CD4-positive, alpha-beta memory T cell (primary cell): ENCODE data around the gene BRWD1. TPM values are rescaled to one million over a fixed set of nuclear protein-coding genes. Genes with fewer than 3 reads are reported as not detected.

Experiments used
- CTCF ChIA-PET: fragments of 350-600 bp; sonication (Branson Sonifier 250); formaldehyde crosslinking; loops from one replicate; lab custom pipeline; 2021; ENCODE audit warnings: inconsistent platforms; ENCODE audit not compliant: partially characterized antibody; lab: Charles Lee
- POLR2A ChIA-PET: fragments of 350-600 bp; sonication (Branson Sonifier 250); formaldehyde crosslinking; loops from one replicate; lab custom pipeline; 2021; ENCODE audit not compliant: partially characterized antibody; lab: Charles Lee
- DNase-seq, 5 donors: peaks; one replicate each; pipeline versions ENCODE4 v3.0.0 to v3.0.0-alpha.2; 2020 to 2022; ENCODE audit warnings: mixed read lengths in 1 of 5
- H3K27ac ChIP-seq: one replicate; pipeline ENCODE4 v1.7.0; 2013; ENCODE audit warnings: low read depth, low read length
- H3K27me3 ChIP-seq: 2 replicates; pipeline ENCODE4 v1.7.0; 2013; ENCODE audit warnings: mild to moderate bottlenecking, low read length, moderate library complexity; ENCODE audit not compliant: insufficient read depth
- H3K36me3 ChIP-seq: 2 replicates; pipeline ENCODE4 v1.7.0; 2013; ENCODE audit warnings: mild to moderate bottlenecking, low read length, moderate library complexity; ENCODE audit not compliant: insufficient read depth
- H3K4me1 ChIP-seq: 2 replicates; pipeline ENCODE4 v1.7.0; 2013; ENCODE audit warnings: mild to moderate bottlenecking, low read length, moderate library complexity; ENCODE audit not compliant: insufficient read depth
- H3K4me3 ChIP-seq, 2 donors: one replicate each; pipeline ENCODE4 v1.7.0; 2013; ENCODE audit warnings: low read length in 2 of 2, mild to moderate bottlenecking in 1 of 2
- H3K9me3 ChIP-seq, 2 donors: one replicate each; pipeline ENCODE4 v1.7.0; 2013; ENCODE audit warnings: low read length in 2 of 2, control low read depth in 1 of 2; ENCODE audit not compliant: control insufficient read depth in 1 of 2
- H3K27ac Mint-ChIP-seq, 7 donors: one replicate each; pipeline ENCODE4 v1.8.0; 2020 to 2021; ENCODE audit warnings: mixed read lengths in 7 of 7, mild to moderate bottlenecking in 6 of 7, inconsistent platforms in 3 of 7, moderate library complexity in 3 of 7
- H3K27me3 Mint-ChIP-seq, 2 donors: one replicate each; pipeline ENCODE4 v1.8.0; 2020 to 2021; ENCODE audit warnings: mixed read lengths in 2 of 2
- H3K36me3 Mint-ChIP-seq, 2 donors: one replicate each; pipeline ENCODE4 v1.8.0; 2020 to 2021; ENCODE audit warnings: mixed read lengths in 2 of 2, inconsistent platforms in 1 of 2, mild to moderate bottlenecking in 1 of 2
- H3K4me1 Mint-ChIP-seq, 4 donors: one replicate each; pipeline ENCODE4 v1.8.0; 2020 to 2021; ENCODE audit warnings: mixed read lengths in 4 of 4, mild to moderate bottlenecking in 1 of 4
- H3K4me3 Mint-ChIP-seq, 8 donors: one replicate each; pipeline ENCODE4 v1.8.0; 2020 to 2021; ENCODE audit warnings: mixed read lengths in 8 of 8, mild to moderate bottlenecking in 7 of 8, moderate library complexity in 6 of 8, inconsistent platforms in 3 of 8
- H3K9me3 Mint-ChIP-seq, 8 donors: one replicate each; pipeline ENCODE4 v1.8.0; 2020 to 2021; ENCODE audit warnings: mixed read lengths in 8 of 8, mild to moderate bottlenecking in 5 of 8, inconsistent platforms in 3 of 8, moderate library complexity in 1 of 8
- intact Hi-C: fragments of 100-400 bp; cut with micrococcal nuclease; formaldehyde crosslinking; loops from one replicate; pipeline ENCODE4 v1.15.1; 2023
- polyA plus RNA-seq, 2 donors: library from polyadenylated mRNA; unstranded; fragments of 300-500 nt; fragmentation: Illumina TruSeq; gene quantifications; one replicate each; pipeline ENCODE4 v1.2.3, GENCODE V29; 2021
- total RNA-seq, 2 experiments: library from RNA; stranded (reverse); gene quantifications; one replicate each; pipeline ENCODE4 v1.2.3, GENCODE V29; 2021

BRWD1 gene
- total and polyA plus RNA-seq, 4 experiments from 2014 or later, result 32.7 to 99.0 (median 66.1) TPM

DNA sequence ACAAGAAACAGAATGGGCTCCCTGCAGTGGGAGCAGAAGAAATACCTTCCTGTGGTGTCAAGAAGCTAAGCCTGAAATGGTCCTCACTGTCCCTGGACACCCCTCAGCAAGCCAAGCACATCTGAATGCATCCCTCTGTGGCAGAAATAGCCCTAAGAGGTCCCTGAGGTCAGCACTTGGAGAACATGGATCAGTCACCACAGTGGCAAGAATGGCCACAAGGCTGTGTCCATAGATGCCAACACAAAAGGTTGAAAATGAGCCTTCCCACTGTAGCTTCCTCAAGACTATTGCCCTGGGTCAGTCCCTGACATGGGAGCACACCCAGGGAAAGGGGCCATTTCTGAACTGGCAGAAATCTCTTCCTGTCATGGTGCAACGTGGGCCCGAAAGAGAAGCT is 157.9 kb downstream of the BRWD1 start:
- Mint-ChIP-seq H3K27ac (no peak overlapping the region), H3K9me3 (no peaks in the 10 kb centered on the region), H3K4me1 (no peaks in the 10 kb centered on the region), H3K27me3 (peaks cover under 1 to 2% of the 10 kb centered on the region in 2 donors), H3K36me3 (no peaks in the 10 kb centered on the region), H3K4me3 (no peak overlapping the region)
- H3K9me3 ChIP-seq, result no peaks in the 10 kb centered on the region
- H3K27me3 ChIP-seq, result no peaks in the 10 kb centered on the region
- H3K27ac ChIP-seq, result no peak overlapping the region
- no peaks in the 10 kb centered on the region for H3K4me1 ChIP-seq
- CTCF ChIA-PET, result no interaction called here
- POLR2A ChIA-PET, result no interaction called here
- intact Hi-C loops, result no loop called here
- no peak for DNase-seq
- no peaks in the 10 kb centered on the region for H3K36me3 ChIP-seq
- H3K4me3 ChIP-seq, result no peak overlapping the region

DNA sequence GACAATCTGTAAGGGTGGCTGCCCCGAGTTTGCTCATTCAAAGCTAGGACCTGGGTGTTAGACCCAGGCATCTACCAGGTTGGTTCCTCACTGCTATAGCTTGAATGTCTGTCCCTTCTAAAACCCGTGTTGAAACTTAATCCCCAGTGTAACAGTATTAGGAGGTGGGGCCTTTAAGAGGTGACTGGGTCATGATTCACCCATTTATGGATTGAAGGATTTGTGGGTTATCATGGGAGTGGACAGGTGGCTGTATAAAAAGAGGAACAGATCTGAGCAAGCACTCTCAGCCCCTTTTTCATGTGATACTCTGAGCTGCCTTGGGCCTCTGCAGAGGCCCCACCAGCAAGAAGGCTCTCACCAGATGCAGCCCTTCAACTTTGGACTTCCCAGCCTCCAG is 159.6 kb downstream of the BRWD1 start:
- H3K27ac Mint-ChIP-seq, result no peak overlapping the region
- CTCF ChIA-PET, result no interaction called here

DNA sequence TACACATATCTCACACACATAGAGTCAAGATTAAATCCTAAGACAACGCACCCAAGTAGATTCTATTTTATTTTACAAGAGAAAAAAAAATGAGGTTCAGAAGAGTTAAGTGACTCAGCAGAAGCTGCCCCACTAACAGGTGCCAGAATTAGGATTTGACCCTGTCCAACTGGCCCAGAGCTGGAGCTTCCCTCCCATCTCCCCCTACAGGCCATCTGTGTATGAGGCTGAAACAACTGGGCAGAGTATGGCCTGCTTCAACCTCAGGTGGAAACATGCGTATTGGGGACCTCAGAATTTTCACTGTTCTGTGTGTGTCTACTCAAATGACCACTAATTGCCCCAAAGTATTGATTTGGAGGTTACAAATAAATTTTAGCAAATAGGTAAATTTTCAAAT is 160.1 kb downstream of the BRWD1 start:
- Histone ChIP-seq H3K27me3 (no peaks in the 10 kb centered on the region), H3K4me1 (no peaks in the 10 kb centered on the region), H3K36me3 (no peaks in the 10 kb centered on the region), H3K27ac (no peak overlapping the region), H3K4me3 (no peak overlapping the region), H3K9me3 (no peaks in the 10 kb centered on the region)
- no peaks in the 10 kb centered on the region for H3K9me3 Mint-ChIP-seq
- no peaks in the 10 kb centered on the region for H3K36me3 Mint-ChIP-seq
- H3K27me3 Mint-ChIP-seq, result peaks cover 3 to 4% of the 10 kb centered on the region in 2 donors
- ChIA-PET CTCF (no interaction called here), POLR2A (no interaction called here)
- no peaks in the 10 kb centered on the region for H3K4me1 Mint-ChIP-seq
- intact Hi-C loops, result no loop called here
- H3K4me3 Mint-ChIP-seq, result no peak overlapping the region
- DNase-seq, result no peak
- H3K27ac Mint-ChIP-seq, result no peak overlapping the region

More for the DNA sequence above, 159.6 kb downstream of the BRWD1 start:
- H3K36me3 ChIP-seq, result no peaks in the 10 kb centered on the region
- H3K4me3 ChIP-seq, result no peak overlapping the region
- intact Hi-C loops, result no loop called here
- H3K36me3 Mint-ChIP-seq, result no peaks in the 10 kb centered on the region
- H3K9me3 Mint-ChIP-seq, result no peaks in the 10 kb centered on the region
- POLR2A ChIA-PET, result no interaction called here
- H3K4me1 Mint-ChIP-seq, result no peaks in the 10 kb centered on the region
- no peaks in the 10 kb centered on the region for H3K4me1 ChIP-seq
- H3K27me3 Mint-ChIP-seq, result peaks cover 2 to 3% of the 10 kb centered on the region in 2 donors
- no peak for DNase-seq
- no peaks in the 10 kb centered on the region for H3K27me3 ChIP-seq
- no peak overlapping the region for H3K4me3 Mint-ChIP-seq
- no peaks in the 10 kb centered on the region for H3K9me3 ChIP-seq
- no peak overlapping the region for H3K27ac ChIP-seq

DNA sequence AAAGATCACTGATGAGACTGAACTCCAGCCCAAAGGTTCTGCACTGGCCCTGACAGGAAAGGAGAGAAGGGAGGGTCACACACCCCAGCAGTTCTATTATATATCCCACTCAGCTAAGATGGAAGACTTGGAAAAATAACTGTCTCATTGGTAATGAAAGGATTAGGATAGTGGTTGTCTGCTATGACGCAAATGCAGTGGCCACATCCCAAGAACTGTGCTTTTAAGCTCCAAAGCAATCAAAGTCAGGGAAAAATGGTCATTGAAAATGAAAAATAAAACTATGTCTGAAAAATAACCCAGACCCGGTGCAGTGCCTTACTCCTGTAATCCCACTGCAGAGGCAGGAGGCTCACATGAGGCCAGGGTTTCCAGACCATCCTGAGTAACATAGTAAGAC is 161.2 kb downstream of the BRWD1 start:
- Histone ChIP-seq H3K4me3 (no peak overlapping the region), H3K36me3 (no peaks in the 10 kb centered on the region), H3K9me3 (no peaks in the 10 kb centered on the region), H3K27me3 (no peaks in the 10 kb centered on the region), H3K27ac (no peak overlapping the region), H3K4me1 (no peaks in the 10 kb centered on the region)
- Mint-ChIP-seq H3K27me3 (peaks cover 3 to 4% of the 10 kb centered on the region in 2 donors), H3K9me3 (no peaks in the 10 kb centered on the region), H3K27ac (no peak overlapping the region), H3K36me3 (no peaks in the 10 kb centered on the region), H3K4me3 (no peak overlapping the region), H3K4me1 (no peaks in the 10 kb centered on the region)
- ChIA-PET POLR2A (no interaction called here), CTCF (no interaction called here)
- intact Hi-C loops, result no loop called here
- no peak for DNase-seq

DNA sequence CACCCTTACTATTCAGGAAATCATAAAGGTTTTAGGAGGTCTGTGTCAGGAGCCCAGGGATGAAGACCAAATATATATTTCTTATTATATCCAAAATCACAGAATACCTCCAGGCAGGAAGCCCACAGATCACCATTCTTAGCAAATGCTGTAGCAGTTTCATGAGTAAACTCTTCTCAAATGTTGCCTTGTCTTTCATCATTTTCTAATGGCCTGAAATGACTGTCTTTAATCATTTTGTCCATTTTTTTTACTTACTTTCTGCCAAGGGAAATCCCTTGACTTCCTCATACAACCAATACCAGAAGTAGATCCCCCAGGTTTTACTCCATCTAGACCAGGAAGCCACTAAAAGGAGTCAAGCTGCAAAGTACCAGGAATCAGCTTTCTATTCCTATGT is 162.6 kb downstream of the BRWD1 start:
- no peak for DNase-seq
- H3K9me3 ChIP-seq, result no peaks in the 10 kb centered on the region
- H3K4me3 ChIP-seq, result no peak overlapping the region
- no peaks in the 10 kb centered on the region for H3K36me3 ChIP-seq
- H3K36me3 Mint-ChIP-seq, result no peaks in the 10 kb centered on the region
- no peaks in the 10 kb centered on the region for H3K4me1 Mint-ChIP-seq
- intact Hi-C loops, result no loop called here
- no peak overlapping the region for H3K27ac ChIP-seq
- peaks cover 3 to 4% of the 10 kb centered on the region in 2 donors for H3K27me3 Mint-ChIP-seq
- H3K27me3 ChIP-seq, result no peaks in the 10 kb centered on the region
- ChIA-PET POLR2A (no interaction called here), CTCF (interaction anchor here (0.9 kb wide), 1 partner anchor 13 kb away, joined by 3 read pairs; no protein-coding TSS in a partner anchor)
- no peak overlapping the region for H3K4me3 Mint-ChIP-seq
- no peaks in the 10 kb centered on the region for H3K4me1 ChIP-seq
- H3K9me3 Mint-ChIP-seq, result no peaks in the 10 kb centered on the region
- no peak overlapping the region for H3K27ac Mint-ChIP-seq

DNA sequence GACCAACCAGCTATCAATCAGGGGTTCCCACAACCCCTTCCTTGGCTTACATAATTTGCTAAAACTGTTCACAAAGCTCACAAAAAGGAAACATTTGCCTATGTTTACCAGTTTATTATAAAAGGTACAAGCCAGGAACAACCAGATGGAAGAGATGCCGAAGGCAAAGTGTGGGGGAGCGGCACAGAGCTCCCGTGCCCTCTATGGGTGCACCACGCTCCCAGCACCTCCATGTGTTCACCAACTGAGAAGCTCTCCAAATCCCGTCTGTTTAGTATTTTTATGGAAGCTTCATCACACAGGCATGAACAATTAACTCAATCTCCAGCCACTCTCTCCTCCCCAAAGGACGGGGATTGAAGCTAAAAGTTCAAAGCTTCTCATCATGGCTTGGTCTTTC is 163.1 kb downstream of the BRWD1 start:
- no peak overlapping the region for H3K4me3 Mint-ChIP-seq

DNA sequence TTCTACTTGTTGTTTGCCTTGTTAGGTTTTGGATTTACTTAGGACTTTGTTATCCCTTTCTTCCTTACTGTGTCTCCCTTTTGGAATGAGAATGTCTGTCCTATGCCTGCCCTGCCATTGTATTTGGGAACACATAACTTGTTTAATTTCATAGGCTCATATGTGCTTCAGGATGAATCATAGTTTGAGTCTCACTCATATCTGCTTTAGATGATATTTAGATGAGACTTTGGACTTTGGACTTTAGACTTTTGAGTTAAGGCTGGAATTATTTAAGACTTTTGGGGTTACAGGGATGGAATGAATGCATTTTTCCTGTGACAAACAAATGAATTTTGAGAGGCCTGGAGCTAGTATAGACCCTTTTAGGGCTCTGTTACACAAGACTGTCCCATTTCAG is 163.6 kb downstream of the BRWD1 start:
- Mint-ChIP-seq H3K36me3 (no peaks in the 10 kb centered on the region), H3K27me3 (peaks cover 3 to 4% of the 10 kb centered on the region in 2 donors), H3K27ac (no peak overlapping the region), H3K4me3 (no peak overlapping the region), H3K9me3 (peaks cover 0 to 6% (median 0%) of the 10 kb centered on the region in 8 donors), H3K4me1 (no peaks in the 10 kb centered on the region)
- no peak overlapping the region for H3K4me3 ChIP-seq
- H3K36me3 ChIP-seq, result no peaks in the 10 kb centered on the region
- CTCF ChIA-PET, result no interaction called here
- POLR2A ChIA-PET, result no interaction called here
- H3K27ac ChIP-seq, result no peak overlapping the region
- H3K27me3 ChIP-seq, result no peaks in the 10 kb centered on the region
- H3K4me1 ChIP-seq, result no peaks in the 10 kb centered on the region
- intact Hi-C loops, result no loop called here
- no peak for DNase-seq
- no peaks in the 10 kb centered on the region for H3K9me3 ChIP-seq

More for the DNA sequence above, 163.1 kb downstream of the BRWD1 start:
- H3K27ac ChIP-seq, result no peak overlapping the region
- ChIA-PET CTCF (interaction anchor here (0.9 kb wide), 1 partner anchor 13 kb away, joined by 3 read pairs; no protein-coding TSS in a partner anchor), POLR2A (no interaction called here)
- peaks cover 3 to 4% of the 10 kb centered on the region in 2 donors for H3K27me3 Mint-ChIP-seq
- H3K9me3 Mint-ChIP-seq, result peaks cover 0 to 2% (median 0%) of the 10 kb centered on the region in 8 donors
- no peaks in the 10 kb centered on the region for H3K36me3 Mint-ChIP-seq
- DNase-seq, result no peak
- H3K4me1 ChIP-seq, result no peaks in the 10 kb centered on the region
- H3K4me1 Mint-ChIP-seq, result no peaks in the 10 kb centered on the region
- H3K9me3 ChIP-seq, result no peaks in the 10 kb centered on the region
- intact Hi-C loops, result no loop called here
- no peak overlapping the region for H3K4me3 ChIP-seq
- H3K27me3 ChIP-seq, result no peaks in the 10 kb centered on the region
- no peak overlapping the region for H3K27ac Mint-ChIP-seq
- no peaks in the 10 kb centered on the region for H3K36me3 ChIP-seq

DNA sequence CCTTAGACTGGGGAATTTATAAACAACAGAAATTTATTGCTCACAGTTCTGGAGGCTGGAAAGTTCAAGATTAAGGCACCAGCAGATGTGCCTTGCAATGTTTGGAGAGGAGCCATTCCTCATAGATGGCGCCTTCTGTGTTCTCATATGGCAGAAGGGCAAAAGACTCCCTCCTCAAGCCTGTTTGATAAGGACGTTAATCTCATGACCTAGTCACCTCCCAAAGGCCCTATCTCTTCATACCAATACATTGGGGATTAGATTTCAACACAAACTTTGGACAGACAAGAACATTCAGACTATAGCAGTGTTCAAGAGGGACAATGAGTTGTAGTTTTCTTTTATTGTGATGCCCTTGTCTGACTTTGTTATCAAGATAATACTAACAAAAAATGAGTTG is 164.5 kb downstream of the BRWD1 start:
- no peaks in the 10 kb centered on the region for H3K36me3 ChIP-seq
- H3K27ac ChIP-seq, result no peak overlapping the region
- no peaks in the 10 kb centered on the region for H3K4me1 ChIP-seq
- H3K4me3 ChIP-seq, result no peak overlapping the region
- no peaks in the 10 kb centered on the region for H3K27me3 ChIP-seq
- ChIA-PET CTCF (no interaction called here), POLR2A (no interaction called here)
- DNase-seq, result no peak
- intact Hi-C loops, result no loop called here
- Mint-ChIP-seq H3K27me3 (peaks cover 3 to 4% of the 10 kb centered on the region in 2 donors), H3K4me1 (no peaks in the 10 kb centered on the region), H3K4me3 (no peak overlapping the region), H3K36me3 (no peaks in the 10 kb centered on the region), H3K9me3 (peaks cover 0 to 7% (median 0%) of the 10 kb centered on the region in 8 donors), H3K27ac (no peak overlapping the region)
- no peaks in the 10 kb centered on the region for H3K9me3 ChIP-seq
